ENCODE data around the gene AHDC1. TPM values are rescaled to one million over a fixed set of nuclear protein-coding genes. Genes with fewer than 3 reads are reported as not detected.
A peak's percentile ranks its signal among the peaks of the same experiment; 100 is the strongest.
"Not testable (repeated sequence)": the region's sequence is repeated elsewhere in the genome, so short reads cannot be mapped to it uniquely, and the experiment has no call there.

The AHDC1 gene
- total RNA-seq, 1 experiment from 2014 or later: 19.1 TPM

GRCh38 chr1:27563341-27563590, 40.7 kb downstream of the AHDC1 start:
- DNase-seq (ENCODE audit: low read depth): no peak

- no peak for DNase-seq (ENCODE audit: low read depth)
Measured at GRCh38 chr1:27562534-27563340, 41.2 kb downstream of the AHDC1 start.

GRCh38 chr1:27562021-27562420, 41.9 kb downstream of the AHDC1 start:
- DNase-seq (ENCODE audit: low read depth): no peak

GRCh38 chr1:27561124-27561899, 42.6 kb downstream of the AHDC1 start:
- DNase-seq (ENCODE audit: low read depth): no peak

- no peak for DNase-seq (ENCODE audit: low read depth)
Measured at GRCh38 chr1:27560268-27561123, 43.4 kb downstream of the AHDC1 start.

GRCh38 chr1:27559466-27560030, 44.4 kb downstream of the AHDC1 start:
- no peak for DNase-seq (ENCODE audit: low read depth)

GRCh38 chr1:27557596-27558340, 46.2 kb downstream of the AHDC1 start:
- DNase-seq (ENCODE audit: low read depth): peak; percentile 68

GRCh38 chr1:27556781-27557595, 47.0 kb downstream of the AHDC1 start:
- peak; percentile 96 for DNase-seq (ENCODE audit: low read depth)

GRCh38 chr1:27556435-27556780, 47.5 kb downstream of the AHDC1 start:
- DNase-seq (ENCODE audit: low read depth): no peak

GRCh38 chr1:27555700-27556424, 48.1 kb downstream of the AHDC1 start:
- DNase-seq (ENCODE audit: low read depth): no peak

GRCh38 chr1:27554759-27555699, 48.9 kb downstream of the AHDC1 start:
- no peak for DNase-seq (ENCODE audit: low read depth)

- DNase-seq (ENCODE audit: low read depth): no peak
Measured at GRCh38 chr1:27554293-27554692, 49.7 kb downstream of the AHDC1 start.

GRCh38 chr1:27553823-27554222, 50.1 kb downstream of the AHDC1 start:
- DNase-seq (ENCODE audit: low read depth): not testable (repeated sequence)

- no peak for DNase-seq (ENCODE audit: low read depth)
Measured at GRCh38 chr1:27552911-27553420, 51.0 kb downstream of the AHDC1 start.

- no peak for DNase-seq (ENCODE audit: low read depth)
Measured at GRCh38 chr1:27551953-27552312, 52.0 kb downstream of the AHDC1 start.

- no peak for DNase-seq (ENCODE audit: low read depth)
Measured at GRCh38 chr1:27551170-27551952, 52.6 kb downstream of the AHDC1 start.

- DNase-seq (ENCODE audit: low read depth): no peak
Measured at GRCh38 chr1:27550510-27551169, 53.3 kb downstream of the AHDC1 start.

Measured in M059J (cell line).